Right lobe of liver (tissue), 6 donors: ENCODE measurements around the gene NPM1. TPM values are rescaled to one million over a fixed set of nuclear protein-coding genes. Genes with fewer than 3 reads are reported as not detected.
"Not testable (repeated sequence)": the region's sequence is repeated elsewhere in the genome, so short reads cannot be mapped to it uniquely, and the experiment has no call there.

Source experiments
- ATAC-seq, 4 donors: fragments of 200-7000 bp; cut with Tn5 transposase; one replicate each; pipeline ENCODE4 v1.9.1; 2020; ENCODE audit warnings: mild to moderate bottlenecking in 4 of 4, moderate library complexity in 4 of 4
- DNase-seq, 3 donors: peaks; one replicate each; pipeline ENCODE4 v3.0.0-alpha.2; 2020
- H3K27ac ChIP-seq, 3 donors: fragments of 200-600 bp; one replicate each; pipeline ENCODE4 v1.8.0; 2022
- H3K27me3 ChIP-seq, 2 donors: fragments of 200-600 bp; one replicate each; pipeline ENCODE4 v1.8.0; 2022
- H3K36me3 ChIP-seq, 4 donors: fragments of 200-600 bp; sonication (generic) in 1 of 4; one replicate each; pipeline versions ENCODE4 v1.5.1 to v1.8.0; 2017 to 2022; ENCODE audit warnings: control low read depth in 1 of 4
- H3K4me1 ChIP-seq, 4 donors: fragments of 200-600 bp; sonication (generic) in 1 of 4; one replicate each; pipeline versions ENCODE4 v1.5.1 to v1.8.0; 2017 to 2022; ENCODE audit warnings: control low read depth in 1 of 4
- H3K4me3 ChIP-seq, 3 donors: fragments of 200-600 bp; one replicate each; pipeline ENCODE4 v1.8.0; 2022
- H3K9me3 ChIP-seq, 4 donors: fragments of 200-600 bp; sonication (generic) in 1 of 4; one replicate each; pipeline versions ENCODE4 v1.5.1 to v1.8.0; 2017 to 2022; ENCODE audit warnings: control low read depth in 1 of 4
- POLR2A ChIP-seq: fragments of 450-650 bp; IDR thresholded peaks from one replicate; pipeline ENCODE4 v1.6.1; 2017; ENCODE audit warnings: antibody characterized with exemption, mild to moderate bottlenecking
- WGBS: methylation state at CpG from one replicate; pipeline ENCODE4 v1.1.6; 2018; ENCODE audit warnings: low coverage, low lambda C conversion rate; ENCODE audit not compliant: insufficient coverage; ENCODE audit errors: missing lambda C conversion rate; 5-methylcytosine and 5-hydroxymethylcytosine counted together
- intact Hi-C, 2 donors: fragments of 100-400 bp; cut with DNase I; formaldehyde crosslinking; loops; one replicate each; pipeline versions ENCODE4 v1.11.2 to v1.14.1; 2022
- total RNA-seq, 6 experiments: library from RNA; depleted of rRNA in 2 of 6; stranded (reverse); fragments of >200 nt in 2 of 6; fragmentation: NEBNext Ultra II Directional in 3 of 6; extraction: Animal tissue kit (Norgen Biotek cat#: 25700) in 3 of 6; gene quantifications; one replicate each; pipeline versions ENCODE4 v1.1.0 to v1.2.4, GENCODE V29; 2016 to 2023
- TF ChIP-seq, protein P1 (sequence below), 4 donors: fragments of 200-600 bp in 3 of 4; fragments of 450-650 bp in 1 of 4; IDR thresholded peaks; one replicate each; pipeline versions ENCODE4 v1.5.1 to v1.8.0; 2016 to 2022; ENCODE audit warnings: antibody characterized with exemption in 4 of 4, mild to moderate bottlenecking in 2 of 4
- donor health status: DM: no; HTN: yes; CAD: no.
- donor health status: DM: no; HTN: no; CAD: no.
- donor health status: DM: no; HTN: no; CAD: no.
- donor health status: DM: no; HTN: yes; CAD: no.
- donor health status: DM: no; HTN: yes; CAD: no.

Gene NPM1
- total RNA-seq, 6 experiments from 2014 or later: 196 to 310 (median 258) TPM

GRCh38 chr5:171390883-171391677 lies 3.4 kb downstream of the NPM1 start:
- H3K27me3 ChIP-seq: no peaks in the 10 kb centered on the region
- DNase-seq (no peak), ATAC-seq (no peak)
- H3K27ac ChIP-seq: no peak overlapping the region
- intact Hi-C loops: no loop called here
- TF ChIP-seq, protein P1, sequence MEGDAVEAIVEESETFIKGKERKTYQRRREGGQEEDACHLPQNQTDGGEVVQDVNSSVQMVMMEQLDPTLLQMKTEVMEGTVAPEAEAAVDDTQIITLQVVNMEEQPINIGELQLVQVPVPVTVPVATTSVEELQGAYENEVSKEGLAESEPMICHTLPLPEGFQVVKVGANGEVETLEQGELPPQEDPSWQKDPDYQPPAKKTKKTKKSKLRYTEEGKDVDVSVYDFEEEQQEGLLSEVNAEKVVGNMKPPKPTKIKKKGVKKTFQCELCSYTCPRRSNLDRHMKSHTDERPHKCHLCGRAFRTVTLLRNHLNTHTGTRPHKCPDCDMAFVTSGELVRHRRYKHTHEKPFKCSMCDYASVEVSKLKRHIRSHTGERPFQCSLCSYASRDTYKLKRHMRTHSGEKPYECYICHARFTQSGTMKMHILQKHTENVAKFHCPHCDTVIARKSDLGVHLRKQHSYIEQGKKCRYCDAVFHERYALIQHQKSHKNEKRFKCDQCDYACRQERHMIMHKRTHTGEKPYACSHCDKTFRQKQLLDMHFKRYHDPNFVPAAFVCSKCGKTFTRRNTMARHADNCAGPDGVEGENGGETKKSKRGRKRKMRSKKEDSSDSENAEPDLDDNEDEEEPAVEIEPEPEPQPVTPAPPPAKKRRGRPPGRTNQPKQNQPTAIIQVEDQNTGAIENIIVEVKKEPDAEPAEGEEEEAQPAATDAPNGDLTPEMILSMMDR (IDR thresholded peaks at IDR 0.05): no peak
- TF ChIP-seq POLR2A: no peak
- WGBS: 78% methylated on average over 8 of the region's 8 CpGs
- H3K36me3 ChIP-seq: peaks cover 10 to 53% (median 29%) of the 10 kb centered on the region in 4 donors
- H3K4me3 ChIP-seq: no peak overlapping the region
- peaks cover 0 to 26% (median 7%) of the 10 kb centered on the region in 4 donors for H3K4me1 ChIP-seq
- no peaks in the 10 kb centered on the region for H3K9me3 ChIP-seq

DNA sequence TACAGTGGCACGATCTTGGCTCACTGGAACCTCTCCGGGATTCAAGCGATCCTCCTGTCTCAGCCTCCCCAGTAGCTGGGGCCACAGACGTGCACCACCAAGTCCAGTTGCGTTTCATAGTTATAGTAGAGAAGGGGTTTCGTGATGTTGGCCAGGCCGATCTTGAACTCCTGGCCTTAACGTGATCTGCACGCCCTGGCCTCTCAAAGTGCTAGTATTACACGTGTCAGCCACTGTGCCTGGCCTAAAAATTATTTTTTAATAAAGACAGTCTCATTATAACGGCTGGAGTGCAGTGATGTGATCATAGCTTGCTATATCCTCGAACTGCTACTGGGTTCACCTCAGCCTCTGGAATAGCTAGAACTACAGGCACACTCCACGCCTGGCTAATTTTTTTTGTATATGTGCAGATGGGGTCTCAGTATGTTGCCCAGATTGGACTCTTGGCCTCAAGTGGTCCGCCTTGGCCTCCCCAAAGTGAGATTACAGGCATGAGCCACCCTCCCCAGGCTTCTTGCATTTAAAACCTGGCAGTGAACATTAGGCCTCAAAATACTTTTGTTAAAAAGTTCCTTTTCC lies 4.4 kb downstream of the NPM1 start:
- no peak for DNase-seq
- WGBS: 68% methylated on average over 3 of the region's 14 CpGs
- H3K4me1 ChIP-seq: peaks cover 0 to 22% (median 7%) of the 10 kb centered on the region in 4 donors

DNA sequence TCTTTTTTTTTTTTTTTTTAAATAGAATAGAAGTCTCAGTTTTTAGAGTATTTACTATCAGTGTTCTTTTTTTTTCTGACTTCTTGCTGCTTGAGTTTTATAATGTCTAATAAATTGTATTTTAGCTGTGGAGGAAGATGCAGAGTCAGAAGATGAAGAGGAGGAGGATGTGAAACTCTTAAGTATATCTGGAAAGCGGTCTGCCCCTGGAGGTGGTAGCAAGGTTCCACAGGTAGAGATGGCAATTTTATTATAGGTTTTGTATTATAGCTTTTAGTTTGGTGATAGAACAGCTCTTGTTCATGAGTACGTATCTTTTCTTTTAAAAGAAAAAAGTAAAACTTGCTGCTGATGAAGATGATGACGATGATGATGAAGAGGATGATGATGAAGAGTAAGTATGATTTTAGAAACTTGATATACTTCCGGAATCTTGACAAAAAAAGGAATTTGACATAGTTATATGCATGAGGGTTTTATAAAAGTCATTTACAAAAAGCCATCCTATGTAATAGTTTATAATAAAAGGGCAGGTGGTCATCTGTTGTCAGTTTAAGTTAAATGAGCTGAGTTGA lies 5.0 kb downstream of the NPM1 start:
- Histone ChIP-seq H3K4me1 (peaks cover 0 to 22% (median 7%) of the 10 kb centered on the region in 4 donors), H3K27ac (no peak overlapping the region), H3K4me3 (no peak overlapping the region), H3K9me3 (no peaks in the 10 kb centered on the region), H3K27me3 (no peaks in the 10 kb centered on the region), H3K36me3 (peaks cover 10 to 65% (median 35%) of the 10 kb centered on the region in 4 donors)
- ATAC-seq (no peak), DNase-seq (no peak)
- TF ChIP-seq POLR2A: no peak
- TF ChIP-seq, protein P1 (IDR thresholded peaks at IDR 0.05): no peak
- 85% methylated on average over 4 of the region's 4 CpGs for WGBS
- intact Hi-C loops: no loop called here

More for the DNA sequence above, 4.4 kb downstream of the NPM1 start:
- Histone ChIP-seq H3K27me3 (no peaks in the 10 kb centered on the region), H3K27ac (no peak overlapping the region), H3K36me3 (peaks cover 10 to 63% (median 34%) of the 10 kb centered on the region in 4 donors), H3K9me3 (no peaks in the 10 kb centered on the region), H3K4me3 (no peak overlapping the region)
- no peak for ATAC-seq
- intact Hi-C loops: no loop called here
- TF ChIP-seq, protein P1 (IDR thresholded peaks at IDR 0.05): no peak

DNA sequence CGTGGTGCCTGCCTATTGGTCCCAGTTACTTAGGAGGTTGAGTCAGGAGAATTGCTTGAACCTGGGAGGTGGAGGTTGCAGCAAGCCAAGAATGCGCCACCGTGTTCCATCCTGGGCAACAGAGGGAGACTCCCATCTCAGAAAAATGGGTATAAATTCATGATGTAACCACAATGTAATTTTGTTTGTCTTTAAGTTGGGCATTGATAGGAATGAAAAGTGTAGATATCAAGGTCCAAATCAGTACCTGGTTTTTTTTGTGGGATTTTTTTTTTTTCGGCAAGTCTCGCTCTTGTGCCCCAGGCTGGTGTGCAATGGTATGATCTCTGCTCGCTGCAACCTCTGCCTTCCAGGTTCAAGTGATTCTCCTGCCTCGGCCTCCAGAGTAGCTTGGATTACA lies 7.4 kb downstream of the NPM1 start:
- Histone ChIP-seq H3K27ac (no peak overlapping the region), H3K36me3 (peaks cover 10 to 86% (median 42%) of the 10 kb centered on the region in 4 donors), H3K27me3 (no peaks in the 10 kb centered on the region), H3K4me3 (no peak overlapping the region), H3K4me1 (peaks cover 0 to 10% (median 4%) of the 10 kb centered on the region in 4 donors), H3K9me3 (no peaks in the 10 kb centered on the region)
- no peak for ATAC-seq
- WGBS: 99% methylated on average over 6 of the region's 7 CpGs
- no peak for DNase-seq
- TF ChIP-seq POLR2A: no peak
- intact Hi-C loops: no loop called here

GRCh38 chr5:171396583-171396982 lies 8.9 kb downstream of the NPM1 start:
- intact Hi-C loops, H3K27ac ChIP-seq, DNase-seq, H3K4me1 ChIP-seq, H3K4me3 ChIP-seq, ATAC-seq, H3K27me3 ChIP-seq, H3K9me3 ChIP-seq: not testable (repeated sequence)
- 90% methylated on average over 9 of the region's 11 CpGs for WGBS
- H3K36me3 ChIP-seq: peaks cover 20 to 93% (median 55%) of the 10 kb centered on the region in 4 donors
